Measurements from ENCODE around the gene HOXC5. TPM values are rescaled to one million over a fixed set of nuclear protein-coding genes. Genes with fewer than 3 reads are reported as not detected.

The HOXC5 gene
- total RNA-seq, 1 donor from 2014 or later = not detected

DNA sequence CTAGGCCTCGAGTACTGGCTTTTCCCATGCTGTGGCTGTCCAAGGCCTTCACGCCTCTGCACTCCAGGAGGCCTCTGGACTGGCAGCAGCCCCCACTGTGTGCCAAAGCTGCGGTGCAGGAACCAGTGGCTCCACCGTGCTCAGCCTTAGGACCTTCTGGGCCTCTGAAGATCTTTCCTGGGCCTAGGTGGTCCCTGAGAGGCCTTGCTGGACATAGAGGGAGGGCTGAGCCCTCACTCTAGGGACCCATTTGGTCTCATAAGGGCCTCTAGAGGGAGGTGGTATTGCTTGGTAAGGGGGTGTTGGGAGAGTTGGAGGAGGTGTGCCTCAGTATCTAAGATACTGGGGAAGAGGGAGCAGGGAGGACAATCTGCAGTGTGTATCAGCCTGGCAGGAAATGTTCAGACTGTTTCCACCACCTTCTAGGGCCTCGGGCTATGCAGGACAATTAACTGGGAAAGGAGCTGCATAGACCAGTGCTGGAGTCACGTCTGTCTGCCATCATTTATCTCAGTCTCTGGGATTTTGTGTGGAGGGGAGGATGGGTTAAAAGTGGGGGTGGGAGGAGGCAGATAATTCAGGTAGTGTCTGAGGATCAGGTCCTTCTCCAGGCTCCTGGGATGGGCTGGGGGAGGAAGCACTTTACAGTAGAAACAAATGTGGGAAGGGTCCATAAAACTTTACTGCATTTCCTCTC is 2.9 kb downstream of the HOXC5 start:
- TF ChIP-seq, protein P1, sequence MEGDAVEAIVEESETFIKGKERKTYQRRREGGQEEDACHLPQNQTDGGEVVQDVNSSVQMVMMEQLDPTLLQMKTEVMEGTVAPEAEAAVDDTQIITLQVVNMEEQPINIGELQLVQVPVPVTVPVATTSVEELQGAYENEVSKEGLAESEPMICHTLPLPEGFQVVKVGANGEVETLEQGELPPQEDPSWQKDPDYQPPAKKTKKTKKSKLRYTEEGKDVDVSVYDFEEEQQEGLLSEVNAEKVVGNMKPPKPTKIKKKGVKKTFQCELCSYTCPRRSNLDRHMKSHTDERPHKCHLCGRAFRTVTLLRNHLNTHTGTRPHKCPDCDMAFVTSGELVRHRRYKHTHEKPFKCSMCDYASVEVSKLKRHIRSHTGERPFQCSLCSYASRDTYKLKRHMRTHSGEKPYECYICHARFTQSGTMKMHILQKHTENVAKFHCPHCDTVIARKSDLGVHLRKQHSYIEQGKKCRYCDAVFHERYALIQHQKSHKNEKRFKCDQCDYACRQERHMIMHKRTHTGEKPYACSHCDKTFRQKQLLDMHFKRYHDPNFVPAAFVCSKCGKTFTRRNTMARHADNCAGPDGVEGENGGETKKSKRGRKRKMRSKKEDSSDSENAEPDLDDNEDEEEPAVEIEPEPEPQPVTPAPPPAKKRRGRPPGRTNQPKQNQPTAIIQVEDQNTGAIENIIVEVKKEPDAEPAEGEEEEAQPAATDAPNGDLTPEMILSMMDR (IDR thresholded peaks at IDR 0.05) = no peak
- intact Hi-C loops (cut with DNase I) = no loop called here
- Histone ChIP-seq H3K36me3 (no peaks in the 10 kb centered on the region), H3K27ac (no peak overlapping the region), H3K9me3 (no peaks in the 10 kb centered on the region), H3K4me1 (no peaks in the 10 kb centered on the region), H3K4me3 (no peak overlapping the region), H3K27me3 (peaks cover 94% of the 10 kb centered on the region)
- DNase-seq (peak; percentile 40), ATAC-seq (no peak)

DNA sequence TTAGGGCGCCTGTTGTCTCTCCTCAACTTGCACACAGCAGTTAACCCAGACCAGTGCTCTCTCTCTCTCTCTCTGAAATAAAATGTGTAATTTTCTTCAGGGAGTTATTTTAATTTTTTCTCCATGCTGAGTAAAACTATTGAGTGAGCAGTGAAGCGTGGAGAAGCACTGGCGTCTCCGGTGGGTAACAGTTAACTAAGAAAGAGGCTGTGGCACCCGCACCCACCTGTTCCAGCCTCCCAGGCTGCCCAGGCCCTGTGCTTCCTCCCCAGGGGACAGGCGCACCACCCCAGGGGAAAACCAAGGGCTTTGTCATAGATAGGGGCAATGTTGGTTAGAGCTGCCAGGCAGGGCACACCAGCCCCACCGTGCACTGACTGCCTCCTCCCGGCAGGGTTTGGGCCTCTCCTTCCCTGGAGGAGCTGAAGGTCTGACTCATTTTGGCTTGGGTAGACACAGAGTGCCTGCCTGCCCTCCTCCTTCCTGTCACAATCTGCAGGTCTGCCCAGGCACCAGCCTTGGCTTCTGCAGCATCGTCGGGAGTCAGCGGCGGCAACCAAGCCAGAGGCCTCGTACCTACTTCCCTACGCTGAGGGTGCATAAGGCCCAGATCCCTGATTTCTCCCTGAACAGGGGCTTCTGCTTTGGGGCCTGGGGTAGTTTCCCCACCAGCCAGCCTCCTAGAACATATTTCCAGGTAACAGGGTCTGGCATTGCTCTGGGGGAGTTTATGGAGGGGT is 3.9 kb downstream of the HOXC5 start:
- ATAC-seq (no peak), DNase-seq (no peak)
- Histone ChIP-seq H3K4me1 (no peaks in the 10 kb centered on the region), H3K27ac (no peak overlapping the region), H3K4me3 (no peak overlapping the region), H3K27me3 (peaks cover 92% of the 10 kb centered on the region), H3K9me3 (no peaks in the 10 kb centered on the region), H3K36me3 (no peaks in the 10 kb centered on the region)
- intact Hi-C loops (cut with DNase I) = no loop called here
- TF ChIP-seq, protein P1 (IDR thresholded peaks at IDR 0.05) = no peak

DNA sequence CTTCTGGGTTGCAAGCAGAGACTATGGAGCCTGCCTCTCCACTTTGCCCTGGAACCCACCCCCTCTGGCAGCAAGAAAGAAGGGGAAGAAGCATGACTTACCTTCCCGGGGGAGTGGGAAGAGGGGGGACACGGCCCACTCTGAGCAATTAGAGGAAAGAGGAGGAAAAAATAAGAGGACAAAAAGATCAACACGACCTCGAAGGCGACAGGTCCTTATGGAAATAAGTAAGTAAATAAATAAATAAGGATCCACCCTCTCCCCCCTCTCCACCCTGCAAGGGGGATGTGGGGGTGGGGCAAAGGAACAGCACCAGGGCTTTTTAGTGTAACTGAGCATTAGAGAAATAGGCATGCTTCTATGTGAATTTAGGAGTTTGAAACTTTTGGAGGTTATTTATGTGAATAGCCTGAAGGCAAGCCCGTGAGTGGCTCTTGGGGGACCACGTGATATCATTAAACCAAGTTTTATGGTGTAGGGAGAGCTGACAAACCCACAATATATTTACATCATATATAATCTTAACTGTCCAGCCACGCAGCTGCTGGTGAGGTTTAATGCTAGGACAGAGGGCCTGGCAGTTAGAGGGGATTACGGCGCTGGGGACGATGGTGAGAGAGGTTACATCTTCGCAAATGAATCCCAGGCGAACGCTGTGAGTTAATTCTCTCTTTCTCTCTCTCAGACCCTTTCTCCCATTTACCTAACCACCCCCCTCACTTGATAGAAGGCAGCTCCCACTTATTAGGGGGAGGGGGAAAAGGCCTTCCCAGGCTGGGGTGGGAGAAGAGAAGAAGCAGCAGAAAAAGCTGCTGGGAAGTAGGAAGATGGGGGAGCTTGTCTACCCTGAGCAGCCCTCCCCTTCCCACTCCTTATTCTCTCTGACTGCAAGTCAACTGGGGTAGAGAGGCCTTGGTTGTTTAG is 4.8 kb downstream of the HOXC5 start:
- H3K4me1 ChIP-seq = no peaks in the 10 kb centered on the region
- no peaks in the 10 kb centered on the region for H3K9me3 ChIP-seq
- no peaks in the 10 kb centered on the region for H3K36me3 ChIP-seq
- peaks cover 92% of the 10 kb centered on the region for H3K27me3 ChIP-seq
- H3K27ac ChIP-seq = no peak overlapping the region
- DNase-seq = no peak
- H3K4me3 ChIP-seq = no peak overlapping the region
- TF ChIP-seq, protein P1 (IDR thresholded peaks at IDR 0.05) = no peak
- intact Hi-C loops (cut with DNase I) = no loop called here
- no peak for ATAC-seq

DNA sequence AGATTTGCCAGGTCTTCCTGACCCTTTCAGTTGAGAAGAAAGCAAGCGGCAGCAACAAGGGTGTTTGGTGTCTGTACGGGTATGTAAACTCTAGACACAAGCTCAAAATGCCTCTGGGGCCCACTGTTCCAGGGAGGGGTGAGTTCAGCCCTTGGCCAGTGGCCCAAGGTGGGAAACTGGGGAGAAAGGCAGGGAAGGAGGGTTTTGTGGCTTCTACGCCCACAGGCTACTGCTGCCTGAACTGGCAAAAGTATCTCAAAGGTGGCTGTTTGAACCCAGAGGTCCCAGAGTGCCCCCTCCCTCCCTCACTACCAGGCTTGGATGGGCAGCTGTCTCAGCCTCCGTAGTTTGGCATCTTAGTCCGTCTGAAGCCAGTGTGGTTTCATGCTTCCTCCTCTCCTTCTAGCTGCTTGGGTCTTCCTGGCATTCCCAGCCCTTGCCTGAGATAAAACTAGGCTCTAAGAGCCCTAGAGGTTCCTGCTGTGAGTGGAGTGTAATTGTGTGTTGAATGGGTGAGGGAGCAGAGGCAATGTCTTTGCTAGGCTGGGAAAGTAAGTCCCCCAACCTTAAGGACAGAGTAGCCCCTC is 5.5 kb downstream of the HOXC5 start:
- Histone ChIP-seq H3K4me3 (no peak overlapping the region), H3K36me3 (no peaks in the 10 kb centered on the region), H3K27me3 (peaks cover 92% of the 10 kb centered on the region), H3K27ac (no peak overlapping the region), H3K4me1 (no peaks in the 10 kb centered on the region), H3K9me3 (no peaks in the 10 kb centered on the region)
- TF ChIP-seq, protein P1 (IDR thresholded peaks at IDR 0.05) = no peak
- intact Hi-C loops (cut with DNase I) = no loop called here
- no peak for ATAC-seq
- DNase-seq = no peak

DNA sequence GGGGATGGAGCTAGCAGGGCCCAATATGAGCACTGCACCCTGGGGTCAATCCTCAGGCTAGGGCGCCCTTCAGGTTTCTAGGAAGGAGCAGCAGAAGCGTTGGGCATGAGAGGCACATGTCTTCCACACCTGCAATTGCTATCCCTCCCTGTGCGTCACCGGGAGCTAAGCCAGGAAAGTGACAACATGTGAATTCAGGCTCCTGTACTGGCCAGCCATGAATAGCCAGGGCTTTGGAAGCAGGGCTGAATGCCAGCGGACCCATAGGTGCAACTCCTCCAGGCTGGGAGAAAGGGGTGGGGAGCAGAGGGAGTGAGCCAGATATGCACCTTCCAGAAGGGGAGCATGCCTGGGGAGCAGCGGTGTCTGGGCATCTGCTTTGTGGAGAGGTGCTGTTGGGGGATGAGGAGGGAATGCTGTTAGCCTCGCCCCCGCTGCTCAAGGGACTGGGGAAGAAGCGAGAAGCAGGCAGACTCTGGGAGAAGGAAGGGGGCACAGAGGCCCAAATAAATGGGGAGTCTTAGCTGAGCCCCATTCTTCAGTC is 6.1 kb downstream of the HOXC5 start:
- ATAC-seq = no peak
- TF ChIP-seq, protein P1 (IDR thresholded peaks at IDR 0.05) = no peak
- no peak overlapping the region for H3K4me3 ChIP-seq
- H3K36me3 ChIP-seq = no peaks in the 10 kb centered on the region
- H3K27ac ChIP-seq = no peak overlapping the region
- no peak for DNase-seq
- H3K27me3 ChIP-seq = peaks cover 89% of the 10 kb centered on the region
- H3K9me3 ChIP-seq = no peaks in the 10 kb centered on the region
- no peaks in the 10 kb centered on the region for H3K4me1 ChIP-seq
- intact Hi-C loops (cut with DNase I) = no loop called here

All from upper lobe of right lung (tissue), 1 donor.